ENCODE measurements around the gene SETDB2. TPM values are rescaled to one million over a fixed set of nuclear protein-coding genes. Genes with fewer than 3 reads are reported as not detected.

Gene SETDB2
- total and polyA plus RNA-seq, 7 experiments from 2014 or later = 14.3 to 30.0 (median 20.3) TPM

- POLR2A ChIA-PET = no interaction called here
- CTCF ChIA-PET = interaction anchor here (0.5 kb wide), 1 partner anchor 21 kb away, joined by 3 read pairs; no protein-coding TSS in a partner anchor
- peaks cover 0 to 3% (median 0%) of the 10 kb centered on the region in 11 donors for H3K9me3 Mint-ChIP-seq
- H3K27me3 Mint-ChIP-seq = no peaks in the 10 kb centered on the region
- H3K9me3 ChIP-seq (ENCODE audit: control insufficient read depth in 2 of 3, low read length in 3 of 3) = no peaks in the 10 kb centered on the region
- H3K36me3 ChIP-seq (ENCODE audit: control insufficient read depth in 2 of 3, insufficient read depth in 3 of 3, low read length in 3 of 3) = peaks cover 0 to 9% (median 7%) of the 10 kb centered on the region in 3 experiments
- ATAC-seq (no peak), DNase-seq (no peak)
- no peak overlapping the region for H3K27ac ChIP-seq (ENCODE audit: low read depth, low read length)
- peaks cover 13 to 17% of the 10 kb centered on the region in 2 donors for H3K4me1 ChIP-seq (ENCODE audit: control insufficient read depth in 2 of 2, insufficient read depth in 2 of 2, low read length in 2 of 2)
- intact Hi-C loops (cut with micrococcal nuclease) = no loop called here
- peaks cover 11 to 44% (median 31%) of the 10 kb centered on the region in 5 donors for H3K36me3 Mint-ChIP-seq
- H3K27me3 ChIP-seq (ENCODE audit: control insufficient read depth in 2 of 2, insufficient read depth in 2 of 2, low read length in 2 of 2) = no peaks in the 10 kb centered on the region
- no peak overlapping the region for H3K4me3 Mint-ChIP-seq
- H3K4me3 ChIP-seq (ENCODE audit: low read length) = no peak overlapping the region
- peaks cover 25 to 64% (median 54%) of the 10 kb centered on the region in 7 donors for H3K4me1 Mint-ChIP-seq
- peak overlapping the region in 6 of 9 donors; percentile 25 to 81 (median 42) for H3K27ac Mint-ChIP-seq
Observed at GRCh38 chr13:49502954-49503353, 58.9 kb downstream of the SETDB2 start.

GRCh38 chr13:49503951-49504350 is 59.9 kb downstream of the SETDB2 start:
- H3K27me3 Mint-ChIP-seq = no peaks in the 10 kb centered on the region
- peak overlapping the region in 1 of 9 donors; percentile 23 for H3K27ac Mint-ChIP-seq
- Histone ChIP-seq H3K4me3 (ENCODE audit: low read length) (no peak overlapping the region), H3K4me1 (ENCODE audit: control insufficient read depth in 2 of 2, insufficient read depth in 2 of 2, low read length in 2 of 2) (peaks cover 7 to 12% of the 10 kb centered on the region in 2 donors), H3K27me3 (ENCODE audit: control insufficient read depth in 2 of 2, insufficient read depth in 2 of 2, low read length in 2 of 2) (no peaks in the 10 kb centered on the region), H3K36me3 (ENCODE audit: control insufficient read depth in 2 of 3, insufficient read depth in 3 of 3, low read length in 3 of 3) (peaks cover 0 to 9% (median 7%) of the 10 kb centered on the region in 3 experiments), H3K27ac (ENCODE audit: low read depth, low read length) (no peak overlapping the region), H3K9me3 (ENCODE audit: control insufficient read depth in 2 of 3, low read length in 3 of 3) (no peaks in the 10 kb centered on the region)
- peaks cover 0 to 3% (median 0%) of the 10 kb centered on the region in 11 donors for H3K9me3 Mint-ChIP-seq
- intact Hi-C loops (cut with micrococcal nuclease) = no loop called here
- peaks cover 11 to 46% (median 27%) of the 10 kb centered on the region in 5 donors for H3K36me3 Mint-ChIP-seq
- CTCF ChIA-PET = no interaction called here
- DNase-seq (no peak), ATAC-seq (no peak)
- POLR2A ChIA-PET = no interaction called here
- H3K4me3 Mint-ChIP-seq = no peak overlapping the region
- peaks cover 25 to 54% (median 44%) of the 10 kb centered on the region in 7 donors for H3K4me1 Mint-ChIP-seq

- H3K9me3 ChIP-seq (ENCODE audit: control insufficient read depth in 2 of 3, low read length in 3 of 3) = no peaks in the 10 kb centered on the region
- no peak overlapping the region for H3K27ac ChIP-seq (ENCODE audit: low read depth, low read length)
- no peaks in the 10 kb centered on the region for H3K27me3 Mint-ChIP-seq
- H3K4me3 Mint-ChIP-seq = no peak overlapping the region
- H3K27ac Mint-ChIP-seq = peak overlapping the region in 4 of 9 donors; percentile 1 to 52 (median 20)
- no peaks in the 10 kb centered on the region for H3K27me3 ChIP-seq (ENCODE audit: control insufficient read depth in 2 of 2, insufficient read depth in 2 of 2, low read length in 2 of 2)
- H3K9me3 Mint-ChIP-seq = peaks cover 0 to 4% (median 0%) of the 10 kb centered on the region in 11 donors
- ChIA-PET CTCF (interaction anchor here (1.0 kb wide), 1 partner anchor 30 kb away, joined by 3 read pairs; no protein-coding TSS in a partner anchor), POLR2A (no interaction called here)
- H3K4me3 ChIP-seq (ENCODE audit: low read length) = no peak overlapping the region
- intact Hi-C loops (cut with micrococcal nuclease) = no loop called here
- peaks cover 10 to 39% (median 31%) of the 10 kb centered on the region in 7 donors for H3K4me1 Mint-ChIP-seq
- H3K36me3 ChIP-seq (ENCODE audit: control insufficient read depth in 2 of 3, insufficient read depth in 3 of 3, low read length in 3 of 3) = peaks cover 0 to 54% (median 11%) of the 10 kb centered on the region in 3 experiments
- H3K4me1 ChIP-seq (ENCODE audit: control insufficient read depth in 2 of 2, insufficient read depth in 2 of 2, low read length in 2 of 2) = no peaks in the 10 kb centered on the region
- DNase-seq = no peak
- ATAC-seq = no peak
- H3K36me3 Mint-ChIP-seq = peaks cover 25 to 61% (median 36%) of the 10 kb centered on the region in 5 donors
Observed at GRCh38 chr13:49512578-49512977, 68.5 kb downstream of the SETDB2 start.

- no peak for DNase-seq
- Mint-ChIP-seq H3K4me1 (peaks cover 7 to 24% (median 18%) of the 10 kb centered on the region in 7 donors), H3K9me3 (no peaks in the 10 kb centered on the region), H3K27ac (peak overlapping the region in 4 of 9 donors; percentile 10 to 53 (median 30)), H3K4me3 (no peak overlapping the region), H3K36me3 (peaks cover 23 to 57% (median 41%) of the 10 kb centered on the region in 5 donors), H3K27me3 (no peaks in the 10 kb centered on the region)
- intact Hi-C loops (cut with micrococcal nuclease) = loop anchor here in 1 of 2 donors (2.0 kb wide), 2 partner anchors 20 to 72 kb away; partner anchors contain the start of genes CAB39L and SETDB2
- peaks cover 0 to 64% (median 19%) of the 10 kb centered on the region in 3 experiments for H3K36me3 ChIP-seq (ENCODE audit: control insufficient read depth in 2 of 3, insufficient read depth in 3 of 3, low read length in 3 of 3)
- H3K4me1 ChIP-seq (ENCODE audit: control insufficient read depth in 2 of 2, insufficient read depth in 2 of 2, low read length in 2 of 2) = no peaks in the 10 kb centered on the region
- H3K4me3 ChIP-seq (ENCODE audit: low read length) = no peak overlapping the region
- ChIA-PET CTCF (no interaction called here), POLR2A (interaction anchor here (1.0 kb wide), 2 partner anchors 9 to 21 kb away, joined by 3 read pairs; partner anchors contain the start of gene PHF11)
- H3K27me3 ChIP-seq (ENCODE audit: control insufficient read depth in 2 of 2, insufficient read depth in 2 of 2, low read length in 2 of 2) = no peaks in the 10 kb centered on the region
- H3K9me3 ChIP-seq (ENCODE audit: control insufficient read depth in 2 of 3, low read length in 3 of 3) = no peaks in the 10 kb centered on the region
- no peak for ATAC-seq
- H3K27ac ChIP-seq (ENCODE audit: low read depth, low read length) = no peak overlapping the region
Observed at GRCh38 chr13:49516467-49516866, 72.4 kb downstream of the SETDB2 start.

GRCh38 chr13:49517461-49517860 is 73.4 kb downstream of the SETDB2 start:
- intact Hi-C loops (cut with micrococcal nuclease) = loop anchor here in 1 of 2 donors (1.0 to 2.0 kb wide), 3 partner anchors 21 to 216 kb away; partner anchors contain the start of genes CAB39L and SETDB2
- Mint-ChIP-seq H3K4me3 (no peak overlapping the region), H3K27ac (peak overlapping the region in 3 of 9 donors; percentile 10 to 65 (median 52)), H3K9me3 (no peaks in the 10 kb centered on the region), H3K36me3 (peaks cover 23 to 53% (median 39%) of the 10 kb centered on the region in 5 donors), H3K27me3 (no peaks in the 10 kb centered on the region), H3K4me1 (peaks cover 6 to 18% (median 13%) of the 10 kb centered on the region in 7 donors)
- Histone ChIP-seq H3K4me1 (ENCODE audit: control insufficient read depth in 2 of 2, insufficient read depth in 2 of 2, low read length in 2 of 2) (no peaks in the 10 kb centered on the region), H3K36me3 (ENCODE audit: control insufficient read depth in 2 of 3, insufficient read depth in 3 of 3, low read length in 3 of 3) (peaks cover 0 to 61% (median 23%) of the 10 kb centered on the region in 3 experiments), H3K27ac (ENCODE audit: low read depth, low read length) (no peak overlapping the region), H3K9me3 (ENCODE audit: control insufficient read depth in 2 of 3, low read length in 3 of 3) (no peaks in the 10 kb centered on the region), H3K4me3 (ENCODE audit: low read length) (no peak overlapping the region), H3K27me3 (ENCODE audit: control insufficient read depth in 2 of 2, insufficient read depth in 2 of 2, low read length in 2 of 2) (no peaks in the 10 kb centered on the region)
- DNase-seq = no peak
- ChIA-PET POLR2A (no interaction called here), CTCF (no interaction called here)
- no peak for ATAC-seq

- ATAC-seq = no peak
- H3K9me3 ChIP-seq (ENCODE audit: control insufficient read depth in 2 of 3, low read length in 3 of 3) = no peaks in the 10 kb centered on the region
- Mint-ChIP-seq H3K27me3 (no peaks in the 10 kb centered on the region), H3K36me3 (peaks cover 16 to 33% (median 28%) of the 10 kb centered on the region in 5 donors), H3K4me1 (peaks cover 0 to 11% (median 8%) of the 10 kb centered on the region in 7 donors), H3K4me3 (no peak overlapping the region), H3K27ac (peak overlapping the region in 2 of 9 donors; percentile 14), H3K9me3 (no peaks in the 10 kb centered on the region)
- no peaks in the 10 kb centered on the region for H3K27me3 ChIP-seq (ENCODE audit: control insufficient read depth in 2 of 2, insufficient read depth in 2 of 2, low read length in 2 of 2)
- peaks cover 4 to 31% (median 16%) of the 10 kb centered on the region in 3 experiments for H3K36me3 ChIP-seq (ENCODE audit: control insufficient read depth in 2 of 3, insufficient read depth in 3 of 3, low read length in 3 of 3)
- ChIA-PET POLR2A (interaction anchor here (0.7 kb wide), 1 partner anchor 56 kb away, joined by 3 read pairs; no protein-coding TSS in a partner anchor), CTCF (no interaction called here)
- no peak for DNase-seq
- no peaks in the 10 kb centered on the region for H3K4me1 ChIP-seq (ENCODE audit: control insufficient read depth in 2 of 2, insufficient read depth in 2 of 2, low read length in 2 of 2)
- intact Hi-C loops (cut with micrococcal nuclease) = no loop called here
- no peak overlapping the region for H3K27ac ChIP-seq (ENCODE audit: low read depth, low read length)
- H3K4me3 ChIP-seq (ENCODE audit: low read length) = no peak overlapping the region
Observed at GRCh38 chr13:49521224-49521623, 77.2 kb downstream of the SETDB2 start.
